Measurements from ENCODE around the gene SCFD2. TPM values are rescaled to one million over a fixed set of nuclear protein-coding genes. Genes with fewer than 3 reads are reported as not detected.

The SCFD2 gene
- total and polyA plus RNA-seq, 10 of the 15 experiments (the other 5 are each of a cell fraction or from before 2014, with no cell fraction given): 4.8 to 37.6 (median 24.9) TPM

DNA sequence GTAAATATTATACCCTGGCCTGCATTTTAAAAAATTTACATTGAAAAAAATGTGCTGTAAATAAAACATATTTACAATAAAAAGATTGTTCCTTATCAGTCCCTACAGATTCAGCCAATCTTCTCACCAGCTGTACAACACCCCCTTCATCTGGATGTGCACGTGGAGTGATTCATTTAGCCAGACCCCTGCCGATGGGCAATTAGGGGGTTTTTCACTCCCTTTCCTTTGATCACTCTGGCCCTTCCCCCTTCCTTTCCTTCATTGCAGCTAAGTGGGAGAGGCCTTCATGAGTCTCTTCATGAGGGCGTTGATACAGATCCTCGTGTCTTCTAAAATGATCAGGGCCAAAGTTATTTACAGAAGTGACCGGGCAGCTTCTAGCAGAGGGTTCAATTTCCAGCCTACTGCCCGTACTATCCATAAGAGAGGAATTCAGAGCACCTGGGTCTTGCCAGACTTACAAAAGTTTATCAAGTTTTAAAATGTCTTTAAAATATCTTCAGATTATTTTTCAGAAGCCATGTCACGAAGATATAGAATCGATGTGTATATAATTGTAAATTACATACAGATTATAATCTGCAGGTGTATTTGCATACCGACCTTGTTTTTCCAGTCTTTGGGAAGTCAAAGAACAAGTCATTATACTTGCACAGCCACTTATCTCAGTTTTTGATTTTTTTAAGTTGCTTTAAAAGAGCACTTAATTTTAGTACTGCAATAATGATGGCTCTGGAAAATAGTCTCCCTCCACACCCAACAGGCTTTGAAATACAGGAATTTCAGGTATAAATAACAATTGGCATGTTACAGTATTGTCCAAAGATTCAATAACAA is 525.1 kb downstream of the SCFD2 start (continued):
- TF ChIP-seq, protein P1, sequence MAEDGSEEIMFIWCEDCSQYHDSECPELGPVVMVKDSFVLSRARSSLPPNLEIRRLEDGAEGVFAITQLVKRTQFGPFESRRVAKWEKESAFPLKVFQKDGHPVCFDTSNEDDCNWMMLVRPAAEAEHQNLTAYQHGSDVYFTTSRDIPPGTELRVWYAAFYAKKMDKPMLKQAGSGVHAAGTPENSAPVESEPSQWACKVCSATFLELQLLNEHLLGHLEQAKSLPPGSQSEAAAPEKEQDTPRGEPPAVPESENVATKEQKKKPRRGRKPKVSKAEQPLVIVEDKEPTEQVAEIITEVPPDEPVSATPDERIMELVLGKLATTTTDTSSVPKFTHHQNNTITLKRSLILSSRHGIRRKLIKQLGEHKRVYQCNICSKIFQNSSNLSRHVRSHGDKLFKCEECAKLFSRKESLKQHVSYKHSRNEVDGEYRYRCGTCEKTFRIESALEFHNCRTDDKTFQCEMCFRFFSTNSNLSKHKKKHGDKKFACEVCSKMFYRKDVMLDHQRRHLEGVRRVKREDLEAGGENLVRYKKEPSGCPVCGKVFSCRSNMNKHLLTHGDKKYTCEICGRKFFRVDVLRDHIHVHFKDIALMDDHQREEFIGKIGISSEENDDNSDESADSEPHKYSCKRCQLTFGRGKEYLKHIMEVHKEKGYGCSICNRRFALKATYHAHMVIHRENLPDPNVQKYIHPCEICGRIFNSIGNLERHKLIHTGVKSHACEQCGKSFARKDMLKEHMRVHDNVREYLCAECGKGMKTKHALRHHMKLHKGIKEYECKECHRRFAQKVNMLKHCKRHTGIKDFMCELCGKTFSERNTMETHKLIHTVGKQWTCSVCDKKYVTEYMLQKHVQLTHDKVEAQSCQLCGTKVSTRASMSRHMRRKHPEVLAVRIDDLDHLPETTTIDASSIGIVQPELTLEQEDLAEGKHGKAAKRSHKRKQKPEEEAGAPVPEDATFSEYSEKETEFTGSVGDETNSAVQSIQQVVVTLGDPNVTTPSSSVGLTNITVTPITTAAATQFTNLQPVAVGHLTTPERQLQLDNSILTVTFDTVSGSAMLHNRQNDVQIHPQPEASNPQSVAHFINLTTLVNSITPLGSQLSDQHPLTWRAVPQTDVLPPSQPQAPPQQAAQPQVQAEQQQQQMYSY (CRISPR knock-in tag; IDR thresholded peaks at IDR 0.05): no peak

DNA sequence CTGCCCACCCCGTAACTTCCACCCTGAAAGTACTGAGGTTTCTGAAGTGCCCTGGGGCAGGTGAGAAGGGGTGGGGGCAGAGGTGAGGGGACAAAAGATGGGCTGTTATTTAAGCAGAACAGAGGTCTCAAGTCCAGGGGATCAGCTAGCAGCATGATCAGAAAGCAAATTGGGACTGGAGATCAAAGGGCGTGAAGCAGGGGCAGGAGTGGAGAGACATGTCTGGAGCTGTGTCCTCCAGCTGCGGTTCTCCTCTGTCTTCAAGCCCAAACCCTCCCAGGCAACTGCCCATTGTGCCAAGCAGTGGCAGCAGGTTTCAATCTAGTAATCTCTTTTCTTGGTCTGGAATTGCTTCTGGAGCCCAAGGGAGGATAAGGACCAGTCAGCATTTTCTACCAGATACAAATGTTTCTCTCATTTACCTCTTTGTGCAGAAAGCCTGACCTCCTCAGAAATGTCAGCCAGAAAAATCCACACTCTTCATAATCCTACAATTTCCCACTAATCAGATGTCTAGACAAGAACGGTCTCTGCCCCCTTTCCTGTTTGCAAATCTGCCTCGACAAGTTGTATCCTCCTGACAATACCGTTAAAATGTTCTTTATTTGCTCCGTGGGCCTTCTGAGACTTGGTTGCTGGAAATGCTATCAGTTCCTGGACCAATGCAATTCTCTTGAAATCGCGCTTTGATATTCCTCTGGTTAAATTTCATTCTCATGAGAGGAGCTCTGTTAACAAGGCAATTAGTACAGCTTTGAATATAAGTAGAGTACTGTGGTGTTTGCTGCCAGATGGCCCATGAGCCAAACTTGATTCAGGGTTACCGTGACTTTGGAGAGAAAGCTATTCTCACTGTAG is 526.9 kb downstream of the SCFD2 start:
- Histone ChIP-seq H3K4me3 (no peak overlapping the region), H3K4me1 (ENCODE audit: control insufficient read depth, insufficient read depth, low read length) (no peaks in the 10 kb centered on the region), H3K4me2 (ENCODE audit: control insufficient read depth, insufficient read depth) (no peak overlapping the region), H3K27ac (ENCODE audit: control insufficient read depth, insufficient read depth) (no peak overlapping the region), H3K79me2 (ENCODE audit: control insufficient read depth, insufficient read depth, low read length) (no peaks in the 10 kb centered on the region), H4K20me1 (ENCODE audit: control insufficient read depth, insufficient read depth) (no peaks in the 10 kb centered on the region), H2AFZ (ENCODE audit: control insufficient read depth, low read depth, low read length) (no peak overlapping the region), H3K9ac (ENCODE audit: control insufficient read depth, insufficient read depth, low read length) (no peak overlapping the region), H3K36me3 (ENCODE audit: control insufficient read depth in 2 of 2, insufficient read depth in 2 of 2, low read length in 1 of 2) (no peaks in the 10 kb centered on the region), H3K9me3 (replicated peaks; ENCODE audit: control insufficient read depth, insufficient read depth, low read length) (no peaks in the 10 kb centered on the region), H3K27me3 (replicated peaks in 1 of 2; ENCODE audit: control insufficient read depth in 2 of 2, insufficient read depth in 2 of 2, low read length in 1 of 2) (no peaks in the 10 kb centered on the region)
- in situ Hi-C loops (cut with MboI) (no loop called here), intact Hi-C loops (cut with micrococcal nuclease; ENCODE audit: unreplicated experiment) (no loop called here)
- RAD21 ChIA-PET (ENCODE audit: unreplicated experiment): no interaction called here
- TF ChIP-seq ETV6 (conservative IDR thresholded peaks at IDR 0.05 in 1 of 2, IDR thresholded peaks at IDR 0.05 in 1 of 2; ENCODE audit: borderline replicate concordance in 1 of 2, low read depth in 1 of 2) (no peak), NR2C1 (IDR thresholded peaks at IDR 0.05) (no peak), MTA2 (IDR thresholded peaks at IDR 0.05; ENCODE audit: low read depth) (no peak), EP300 (IDR thresholded peaks at IDR 0.05; ENCODE audit: borderline replicate concordance in 1 of 2, control insufficient read depth in 1 of 2, low read depth in 2 of 2, low read length in 2 of 2) (no peak), ZNF622 (IDR thresholded peaks at IDR 0.05) (no peak), CHD1 (IDR thresholded peaks at IDR 0.05; ENCODE audit: low read depth, low read length) (no peak)
- TF ChIP-seq, protein P2, sequence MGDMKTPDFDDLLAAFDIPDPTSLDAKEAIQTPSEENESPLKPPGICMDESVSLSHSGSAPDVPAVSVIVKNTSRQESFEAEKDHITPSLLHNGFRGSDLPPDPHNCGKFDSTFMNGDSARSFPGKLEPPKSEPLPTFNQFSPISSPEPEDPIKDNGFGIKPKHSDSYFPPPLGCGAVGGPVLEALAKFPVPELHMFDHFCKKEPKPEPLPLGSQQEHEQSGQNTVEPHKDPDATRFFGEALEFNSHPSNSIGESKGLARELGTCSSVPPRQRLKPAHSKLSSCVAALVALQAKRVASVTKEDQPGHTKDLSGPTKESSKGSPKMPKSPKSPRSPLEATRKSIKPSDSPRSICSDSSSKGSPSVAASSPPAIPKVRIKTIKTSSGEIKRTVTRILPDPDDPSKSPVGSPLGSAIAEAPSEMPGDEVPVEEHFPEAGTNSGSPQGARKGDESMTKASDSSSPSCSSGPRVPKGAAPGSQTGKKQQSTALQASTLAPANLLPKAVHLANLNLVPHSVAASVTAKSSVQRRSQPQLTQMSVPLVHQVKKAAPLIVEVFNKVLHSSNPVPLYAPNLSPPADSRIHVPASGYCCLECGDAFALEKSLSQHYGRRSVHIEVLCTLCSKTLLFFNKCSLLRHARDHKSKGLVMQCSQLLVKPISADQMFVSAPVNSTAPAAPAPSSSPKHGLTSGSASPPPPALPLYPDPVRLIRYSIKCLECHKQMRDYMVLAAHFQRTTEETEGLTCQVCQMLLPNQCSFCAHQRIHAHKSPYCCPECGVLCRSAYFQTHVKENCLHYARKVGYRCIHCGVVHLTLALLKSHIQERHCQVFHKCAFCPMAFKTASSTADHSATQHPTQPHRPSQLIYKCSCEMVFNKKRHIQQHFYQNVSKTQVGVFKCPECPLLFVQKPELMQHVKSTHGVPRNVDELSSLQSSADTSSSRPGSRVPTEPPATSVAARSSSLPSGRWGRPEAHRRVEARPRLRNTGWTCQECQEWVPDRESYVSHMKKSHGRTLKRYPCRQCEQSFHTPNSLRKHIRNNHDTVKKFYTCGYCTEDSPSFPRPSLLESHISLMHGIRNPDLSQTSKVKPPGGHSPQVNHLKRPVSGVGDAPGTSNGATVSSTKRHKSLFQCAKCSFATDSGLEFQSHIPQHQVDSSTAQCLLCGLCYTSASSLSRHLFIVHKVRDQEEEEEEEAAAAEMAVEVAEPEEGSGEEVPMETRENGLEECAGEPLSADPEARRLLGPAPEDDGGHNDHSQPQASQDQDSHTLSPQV (IDR thresholded peaks at IDR 0.05): no peak
- CTCF ChIA-PET: no interaction called here
- no peak for ATAC-seq
- BruUV-seq (replicated peaks): no TSS peak
- SMC1A ChIA-PET (ENCODE audit: uncharacterized antibody, unreplicated experiment): no interaction called here
- no peak for DNase-seq (ENCODE audit: low read depth, low spot score)
- no peak for FAIRE-seq
- 68% methylated on average over 10 of the region's 10 CpGs for WGBS (ENCODE audit: insufficient coverage, insufficient replicate concordance, low lambda C conversion rate, missing lambda C conversion rate)
- POLR2A ChIA-PET: no interaction called here
